MM.1S (cell line): ENCODE results near the gene LITAF.

Experiments
- DNase-seq: peaks from one replicate; pipeline ENCODE4 v3.0.0-alpha.2; 2015
- H2AFZ ChIP-seq: fragments of 300-600 bp; sonication (generic); 2 replicates; pipeline ENCODE4 v1.6.0; 2016; ENCODE audit warnings: antibody characterized with exemption, low read length
- H3F3A ChIP-seq: fragments of 300-600 bp; sonication (generic); 2 replicates; pipeline ENCODE4 v1.6.1; 2016; ENCODE audit warnings: mild to moderate bottlenecking, antibody characterized with exemption, low read length, moderate library complexity, mixed read lengths; ENCODE audit not compliant: insufficient read depth
- H3K27ac ChIP-seq: fragments of 300-600 bp; sonication (generic); 2 replicates; pipeline ENCODE4 v1.5.1; 2016; ENCODE audit warnings: mild to moderate bottlenecking, low read length
- H3K27me3 ChIP-seq: fragments of 300-600 bp; sonication (generic); replicated peaks from 2 replicates; pipeline ENCODE4 v1.6.0; 2016; ENCODE audit warnings: low read length; ENCODE audit not compliant: insufficient read depth
- H3K36me3 ChIP-seq: fragments of 300-600 bp; sonication (generic); replicated peaks from 2 replicates; pipeline ENCODE4 v1.6.1; 2016; ENCODE audit warnings: mild to moderate bottlenecking, low read length, mixed read lengths; ENCODE audit not compliant: insufficient read depth
- H3K4me1 ChIP-seq: fragments of 300-600 bp; sonication (generic); 2 replicates; pipeline ENCODE4 v1.6.1; 2016; ENCODE audit warnings: low read length, mixed read lengths
- H3K4me2 ChIP-seq: fragments of 300-600 bp; sonication (generic); 2 replicates; pipeline ENCODE4 v1.6.0; 2016; ENCODE audit warnings: low read depth, low read length
- H3K4me3 ChIP-seq: fragments of 300-600 bp; sonication (generic); 2 replicates; pipeline ENCODE4 v1.5.1; 2016; ENCODE audit warnings: low read length, mixed read lengths
- H3K79me2 ChIP-seq: fragments of 300-600 bp; sonication (generic); 2 replicates; pipeline ENCODE4 v1.6.1; 2016; ENCODE audit warnings: mixed run types, low read length, mixed read lengths
- H3K9ac ChIP-seq: fragments of 300-600 bp; sonication (generic); 2 replicates; pipeline ENCODE4 v1.6.1; 2016; ENCODE audit warnings: low read length, mixed read lengths
- H3K9me2 ChIP-seq: fragments of 300-600 bp; sonication (generic); replicated peaks from 2 replicates; pipeline ENCODE4 v1.6.1; 2016; ENCODE audit warnings: mild to moderate bottlenecking, low read length, mixed read lengths; ENCODE audit not compliant: insufficient read depth
- H3K9me3 ChIP-seq: fragments of 300-600 bp; sonication (generic); replicated peaks from 2 replicates; pipeline ENCODE4 v1.6.1; 2016; ENCODE audit warnings: mild to moderate bottlenecking, low read length, mixed read lengths; ENCODE audit not compliant: insufficient read depth
- H4K20me1 ChIP-seq: fragments of 300-600 bp; sonication (generic); 2 replicates; pipeline ENCODE4 v1.6.1; 2016; ENCODE audit warnings: mild to moderate bottlenecking, low read length, moderate library complexity, mixed read lengths; ENCODE audit not compliant: insufficient read depth
- EZH2 ChIP-seq: fragments of 300-600 bp; sonication (generic); optimal IDR thresholded peaks from 2 replicates; pipeline ENCODE3; 2017; ENCODE audit warnings: low read depth, mild to moderate bottlenecking, antibody characterized with exemption, low read length, mixed read lengths
- EZH2phosphoT487 ChIP-seq: fragments of 300-600 bp; sonication (generic); IDR thresholded peaks from 2 replicates; pipeline ENCODE4 v1.6.1; 2018; ENCODE audit warnings: antibody characterized with exemption, low read length
- TF ChIP-seq, protein P1 (sequence below): fragments of 300-600 bp; sonication (generic); IDR thresholded peaks from 2 replicates; pipeline ENCODE4 v1.5.1; 2016; ENCODE audit warnings: antibody characterized with exemption, low read length, mixed read lengths

Gene LITAF

DNA sequence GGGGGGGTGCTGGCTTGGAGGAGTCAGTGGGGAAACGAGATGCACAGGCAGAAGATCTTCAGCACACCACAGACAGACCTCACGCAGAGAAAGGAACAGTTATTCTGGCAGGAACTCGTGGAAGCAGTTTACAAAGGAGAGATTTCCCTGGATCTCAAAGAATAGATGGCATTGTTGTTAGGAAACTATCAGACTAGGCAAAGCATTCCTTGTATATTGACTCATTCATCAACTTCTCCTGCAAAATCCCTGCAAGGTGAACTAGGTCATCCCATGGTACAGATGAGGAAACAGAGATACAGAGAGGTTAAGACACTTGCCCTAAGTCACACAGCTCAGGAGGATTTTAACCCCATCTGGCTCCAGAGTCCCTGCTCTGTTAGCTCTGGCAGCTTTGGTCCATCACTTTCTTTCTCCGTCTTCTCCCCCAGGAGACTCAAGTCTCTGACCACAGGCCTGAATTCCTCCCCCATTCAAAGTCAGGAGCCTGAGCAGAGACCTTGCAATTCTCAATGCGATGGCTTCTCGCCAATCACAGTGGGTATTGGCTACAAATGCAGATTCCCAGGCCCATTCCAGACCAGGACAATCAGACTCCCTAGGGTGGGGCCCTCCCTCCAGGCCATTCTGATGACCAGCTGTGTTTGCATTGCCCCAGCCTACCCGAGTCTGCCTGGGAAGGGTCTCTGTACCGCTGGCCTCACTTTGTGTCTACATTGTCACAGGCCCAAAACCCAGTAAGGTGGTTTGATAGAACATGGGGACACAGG is 56.4 kb downstream of the LITAF start:
- DNase-seq, result no peak
- Histone ChIP-seq H4K20me1 (no peaks in the 10 kb centered on the region), H3K9ac (no peak overlapping the region), H3K4me2 (no peak overlapping the region), H3K9me3 (no peaks in the 10 kb centered on the region), H3K36me3 (no peaks in the 10 kb centered on the region), H3K79me2 (no peaks in the 10 kb centered on the region), H2AFZ (no peak overlapping the region), H3K27ac (no peak overlapping the region), H3K27me3 (no peaks in the 10 kb centered on the region), H3K4me3 (no peak overlapping the region), H3K9me2 (no peaks in the 10 kb centered on the region), H3F3A (no peaks in the 10 kb centered on the region), H3K4me1 (no peaks in the 10 kb centered on the region)
- TF ChIP-seq EZH2 (no peak), EZH2phosphoT487 (no peak)
- TF ChIP-seq, protein P1, sequence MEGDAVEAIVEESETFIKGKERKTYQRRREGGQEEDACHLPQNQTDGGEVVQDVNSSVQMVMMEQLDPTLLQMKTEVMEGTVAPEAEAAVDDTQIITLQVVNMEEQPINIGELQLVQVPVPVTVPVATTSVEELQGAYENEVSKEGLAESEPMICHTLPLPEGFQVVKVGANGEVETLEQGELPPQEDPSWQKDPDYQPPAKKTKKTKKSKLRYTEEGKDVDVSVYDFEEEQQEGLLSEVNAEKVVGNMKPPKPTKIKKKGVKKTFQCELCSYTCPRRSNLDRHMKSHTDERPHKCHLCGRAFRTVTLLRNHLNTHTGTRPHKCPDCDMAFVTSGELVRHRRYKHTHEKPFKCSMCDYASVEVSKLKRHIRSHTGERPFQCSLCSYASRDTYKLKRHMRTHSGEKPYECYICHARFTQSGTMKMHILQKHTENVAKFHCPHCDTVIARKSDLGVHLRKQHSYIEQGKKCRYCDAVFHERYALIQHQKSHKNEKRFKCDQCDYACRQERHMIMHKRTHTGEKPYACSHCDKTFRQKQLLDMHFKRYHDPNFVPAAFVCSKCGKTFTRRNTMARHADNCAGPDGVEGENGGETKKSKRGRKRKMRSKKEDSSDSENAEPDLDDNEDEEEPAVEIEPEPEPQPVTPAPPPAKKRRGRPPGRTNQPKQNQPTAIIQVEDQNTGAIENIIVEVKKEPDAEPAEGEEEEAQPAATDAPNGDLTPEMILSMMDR, result no peak

DNA sequence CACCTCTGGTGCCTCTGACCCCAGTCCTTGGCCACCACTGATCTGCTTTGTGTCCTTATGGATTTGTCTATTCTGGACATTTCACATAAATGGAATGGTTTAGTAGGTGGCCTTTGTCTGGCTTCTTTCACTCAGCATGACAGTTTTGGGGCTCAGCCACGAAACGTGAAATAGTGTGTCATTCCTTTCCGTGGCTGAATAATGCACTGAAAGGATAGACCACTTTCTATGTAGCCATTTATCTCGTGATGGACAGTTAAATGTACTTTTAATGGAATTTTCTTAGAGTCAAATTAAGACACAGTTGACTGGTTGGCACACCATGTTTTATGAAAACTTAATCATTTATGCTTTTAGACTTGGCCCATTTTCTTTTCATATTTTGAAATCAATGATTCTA is 57.4 kb downstream of the LITAF start:
- H2AFZ ChIP-seq, result no peak overlapping the region
- no peak overlapping the region for H3K4me2 ChIP-seq
- H3F3A ChIP-seq, result no peaks in the 10 kb centered on the region
- H3K9me2 ChIP-seq, result no peaks in the 10 kb centered on the region
- H3K4me3 ChIP-seq, result no peak overlapping the region
- TF ChIP-seq EZH2 (no peak), EZH2phosphoT487 (no peak)
- TF ChIP-seq, protein P1, result no peak
- H3K9me3 ChIP-seq, result no peaks in the 10 kb centered on the region
- no peaks in the 10 kb centered on the region for H3K27me3 ChIP-seq
- H3K9ac ChIP-seq, result no peak overlapping the region
- no peaks in the 10 kb centered on the region for H3K36me3 ChIP-seq
- H3K27ac ChIP-seq, result no peak overlapping the region
- H3K4me1 ChIP-seq, result no peaks in the 10 kb centered on the region
- H3K79me2 ChIP-seq, result no peaks in the 10 kb centered on the region
- DNase-seq, result no peak
- no peaks in the 10 kb centered on the region for H4K20me1 ChIP-seq

DNA sequence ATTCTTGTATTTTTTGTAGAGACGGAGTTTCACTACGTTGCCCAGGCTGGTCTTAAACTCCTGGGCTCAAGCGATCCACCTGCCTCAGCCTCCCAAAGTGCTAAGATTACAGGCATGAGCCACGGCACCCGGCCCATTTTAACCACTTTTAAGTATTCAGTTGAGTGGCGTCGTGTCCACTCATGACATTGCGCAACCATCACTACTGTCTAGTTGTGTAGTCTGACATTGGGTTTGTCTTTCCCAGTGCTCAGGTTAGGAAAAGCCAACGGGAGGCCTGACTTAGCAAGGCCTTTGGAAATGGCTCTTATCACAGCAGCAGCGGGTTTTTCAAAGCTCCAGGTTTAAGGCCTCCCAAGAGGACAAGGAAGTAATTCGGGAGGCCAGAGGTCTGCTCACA is 58.7 kb downstream of the LITAF start:
- H3K9me2 ChIP-seq, result no peaks in the 10 kb centered on the region
- H3K27me3 ChIP-seq, result no peaks in the 10 kb centered on the region
- H3K79me2 ChIP-seq, result no peaks in the 10 kb centered on the region
- no peak overlapping the region for H3K27ac ChIP-seq
- no peaks in the 10 kb centered on the region for H3K9me3 ChIP-seq
- TF ChIP-seq, protein P1, result no peak
- TF ChIP-seq EZH2, result no peak
- TF ChIP-seq EZH2phosphoT487, result no peak
- no peak overlapping the region for H3K4me2 ChIP-seq
- H3K36me3 ChIP-seq, result no peaks in the 10 kb centered on the region
- DNase-seq, result no peak
- no peaks in the 10 kb centered on the region for H4K20me1 ChIP-seq
- no peak overlapping the region for H3K4me3 ChIP-seq
- H3F3A ChIP-seq, result no peaks in the 10 kb centered on the region
- no peak overlapping the region for H3K9ac ChIP-seq
- H3K4me1 ChIP-seq, result no peaks in the 10 kb centered on the region
- no peak overlapping the region for H2AFZ ChIP-seq
